Testis (tissue), 2 donors: ENCODE data around the gene OXNAD1.

ENCODE experiments used
- CTCF ChIP-seq, 3 experiments: fragments of 450-650 bp in 2 of 3; fragments of 200-600 bp in 1 of 3; sonication (generic) in 1 of 3; IDR thresholded peaks; one replicate each; pipeline ENCODE4 v1.5.1; 2016 to 2019; ENCODE audit warnings: antibody characterized with exemption in 3 of 3, mild to moderate bottlenecking in 2 of 3, moderate library complexity in 1 of 3
- POLR2A ChIP-seq: fragments of 450-650 bp; IDR thresholded peaks from one replicate; pipeline ENCODE4 v1.6.1; 2017; ENCODE audit warnings: antibody characterized with exemption, mild to moderate bottlenecking, moderate library complexity

- TF ChIP-seq CTCF (IDR thresholded peaks at IDR 0.05) (no peak), POLR2A (no peak)
Observed at GRCh38 chr3:16216373-16216935, 48.6 kb upstream of the OXNAD1 start.
